ENCODE results near the gene CADPS.

Gene CADPS

GRCh38 chr3:62363275-62363674, 511.9 kb downstream of the CADPS start:
- no peak for DNase-seq

GRCh38 chr3:62361824-62362223, 513.4 kb downstream of the CADPS start:
- DNase-seq = no peak

GRCh38 chr3:62361261-62361660, 514.0 kb downstream of the CADPS start:
- no peak for DNase-seq

- DNase-seq = no peak
Observed at GRCh38 chr3:62359531-62359930, 515.7 kb downstream of the CADPS start.

GRCh38 chr3:62356356-62356755, 518.9 kb downstream of the CADPS start:
- no peak for DNase-seq

- DNase-seq = no peak
Observed at GRCh38 chr3:62355703-62356102, 519.5 kb downstream of the CADPS start.
